Hepatocyte (in vitro differentiated cells): ENCODE data around the gene KLHDC2. TPM values are rescaled to one million over a fixed set of nuclear protein-coding genes. Genes with fewer than 3 reads are reported as not detected.

ENCODE experiments used
- DNase-seq: peaks from one replicate; pipeline ENCODE4 v3.0.0-alpha.2; 2016; ENCODE audit warnings: low spot score
- H2AFZ ChIP-seq: fragments of 200-600 bp; sonication (generic); 2 replicates; pipeline ENCODE4 v1.6.0; 2016; ENCODE audit warnings: antibody characterized with exemption, mild to moderate bottlenecking
- H3K27ac ChIP-seq: fragments of 200-600 bp; sonication (generic); 2 replicates; pipeline ENCODE4 v1.5.1; 2016; ENCODE audit warnings: mild to moderate bottlenecking
- H3K27me3 ChIP-seq: fragments of 200-600 bp; sonication (generic); 2 replicates; pipeline ENCODE4 v1.6.1; 2016
- H3K36me3 ChIP-seq: fragments of 200-600 bp; sonication (generic); replicated peaks from 2 replicates; pipeline ENCODE4 v1.5.1; 2016; ENCODE audit warnings: low read depth; ENCODE audit not compliant: insufficient read depth
- H3K4me1 ChIP-seq: fragments of 200-600 bp; sonication (generic); 2 replicates; pipeline ENCODE4 v1.5.1; 2016; ENCODE audit warnings: mild to moderate bottlenecking, moderate library complexity; ENCODE audit not compliant: insufficient read depth
- H3K4me2 ChIP-seq: fragments of 200-600 bp; sonication (generic); 2 replicates; pipeline ENCODE4 v1.6.0; 2016
- H3K4me3 ChIP-seq: fragments of 200-600 bp; sonication (generic); 2 replicates; pipeline ENCODE4 v1.5.1; 2016; ENCODE audit warnings: mild to moderate bottlenecking
- H3K79me2 ChIP-seq: fragments of 200-600 bp; sonication (generic); 2 replicates; pipeline ENCODE4 v1.6.0; 2017; ENCODE audit warnings: mild to moderate bottlenecking
- H3K9me2 ChIP-seq: fragments of 200-600 bp; sonication (generic); replicated peaks from 2 replicates; pipeline ENCODE4 v1.6.0; 2017; ENCODE audit warnings: mild to moderate bottlenecking; ENCODE audit not compliant: insufficient read depth
- H3K9me3 ChIP-seq: fragments of 200-600 bp; sonication (generic); 2 replicates; pipeline ENCODE4 v1.5.1; 2016; ENCODE audit warnings: low read depth, mild to moderate bottlenecking
- H4K20me1 ChIP-seq: fragments of 200-600 bp; sonication (generic); 2 replicates; pipeline ENCODE4 v1.6.0; 2016; ENCODE audit warnings: mild to moderate bottlenecking; ENCODE audit not compliant: insufficient read depth, poor library complexity, severe bottlenecking
- EZH2 ChIP-seq: fragments of 200-600 bp; sonication (generic); IDR thresholded peaks from 2 replicates; pipeline ENCODE4 v1.6.1; 2016; ENCODE audit warnings: antibody characterized with exemption, mild to moderate bottlenecking, borderline replicate concordance
- EZH2phosphoT487 ChIP-seq: fragments of 200-600 bp; sonication (generic); IDR thresholded peaks from one replicate; pipeline ENCODE4 v1.6.1; 2018; ENCODE audit warnings: antibody characterized with exemption, mild to moderate bottlenecking, low read depth, moderate library complexity; ENCODE audit not compliant: unreplicated experiment, severe bottlenecking
- WGBS: methylation state at CpG from one replicate; pipeline ENCODE4 v1.1.6; 2016; ENCODE audit warnings: low lambda C conversion rate; ENCODE audit errors: missing lambda C conversion rate; 5-methylcytosine and 5-hydroxymethylcytosine counted together
- polyA plus RNA-seq: library from polyadenylated mRNA; unstranded; fragments of >200 nt; fragmentation: Nextera tagmentation; extraction: Ambion mirVana; gene quantifications from 2 replicates; pipeline ENCODE4 v1.2.1, GENCODE V29; 2016
- total RNA-seq: library from RNA; depleted of rRNA; stranded (reverse); fragments of >200 nt; gene quantifications from 2 replicates; pipeline ENCODE4 v1.2.3, GENCODE V29; 2014
- TF ChIP-seq, protein P1 (sequence below): fragments of 200-600 bp; sonication (generic); IDR thresholded peaks from 2 replicates; pipeline ENCODE4 v1.5.1; 2016; ENCODE audit warnings: antibody characterized with exemption, mild to moderate bottlenecking; ENCODE audit not compliant: poor library complexity

KLHDC2 gene
- total and polyA plus RNA-seq, 2 experiments from 2014 or later, result 114 to 140 TPM

DNA sequence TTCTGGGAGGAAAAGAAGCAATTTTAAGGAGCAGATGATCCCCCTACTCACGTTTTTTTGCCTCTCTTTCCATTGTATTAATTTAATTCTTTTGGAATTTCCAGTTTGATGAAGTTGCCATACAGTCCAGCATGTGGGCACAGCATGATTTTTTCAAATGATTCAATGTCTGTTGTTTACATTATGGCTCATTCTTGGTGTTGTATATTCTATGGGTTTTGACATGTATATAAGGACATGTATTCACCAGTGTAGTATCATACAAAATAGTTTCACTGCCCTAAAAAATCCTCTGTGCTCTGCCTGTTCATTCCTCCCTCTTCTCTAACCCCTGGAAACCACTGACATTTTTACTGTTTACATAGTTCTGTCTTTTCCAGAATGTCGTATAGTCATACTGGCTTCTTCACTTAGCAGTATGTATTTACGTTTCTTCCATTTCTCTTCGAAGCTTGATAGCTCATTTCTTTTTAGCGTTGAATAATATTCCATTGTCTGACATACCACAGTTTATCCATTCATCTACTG is 13.3 kb upstream of the KLHDC2 start:
- H3K79me2 ChIP-seq, result no peaks in the 10 kb centered on the region
- DNase-seq, result no peak
- no peak overlapping the region for H3K27ac ChIP-seq
- no peak overlapping the region for H3K4me3 ChIP-seq
- no peaks in the 10 kb centered on the region for H4K20me1 ChIP-seq
- no peaks in the 10 kb centered on the region for H3K9me2 ChIP-seq
- no peaks in the 10 kb centered on the region for H3K27me3 ChIP-seq
- 79% methylated on average over 5 of the region's 5 CpGs for WGBS
- H3K9me3 ChIP-seq, result no peaks in the 10 kb centered on the region
- H2AFZ ChIP-seq, result no peak overlapping the region
- no peak overlapping the region for H3K4me2 ChIP-seq
- no peaks in the 10 kb centered on the region for H3K36me3 ChIP-seq
- TF ChIP-seq EZH2phosphoT487, result no peak
- no peak for TF ChIP-seq EZH2
- TF ChIP-seq, protein P1, sequence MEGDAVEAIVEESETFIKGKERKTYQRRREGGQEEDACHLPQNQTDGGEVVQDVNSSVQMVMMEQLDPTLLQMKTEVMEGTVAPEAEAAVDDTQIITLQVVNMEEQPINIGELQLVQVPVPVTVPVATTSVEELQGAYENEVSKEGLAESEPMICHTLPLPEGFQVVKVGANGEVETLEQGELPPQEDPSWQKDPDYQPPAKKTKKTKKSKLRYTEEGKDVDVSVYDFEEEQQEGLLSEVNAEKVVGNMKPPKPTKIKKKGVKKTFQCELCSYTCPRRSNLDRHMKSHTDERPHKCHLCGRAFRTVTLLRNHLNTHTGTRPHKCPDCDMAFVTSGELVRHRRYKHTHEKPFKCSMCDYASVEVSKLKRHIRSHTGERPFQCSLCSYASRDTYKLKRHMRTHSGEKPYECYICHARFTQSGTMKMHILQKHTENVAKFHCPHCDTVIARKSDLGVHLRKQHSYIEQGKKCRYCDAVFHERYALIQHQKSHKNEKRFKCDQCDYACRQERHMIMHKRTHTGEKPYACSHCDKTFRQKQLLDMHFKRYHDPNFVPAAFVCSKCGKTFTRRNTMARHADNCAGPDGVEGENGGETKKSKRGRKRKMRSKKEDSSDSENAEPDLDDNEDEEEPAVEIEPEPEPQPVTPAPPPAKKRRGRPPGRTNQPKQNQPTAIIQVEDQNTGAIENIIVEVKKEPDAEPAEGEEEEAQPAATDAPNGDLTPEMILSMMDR, result no peak
- H3K4me1 ChIP-seq, result no peaks in the 10 kb centered on the region

DNA sequence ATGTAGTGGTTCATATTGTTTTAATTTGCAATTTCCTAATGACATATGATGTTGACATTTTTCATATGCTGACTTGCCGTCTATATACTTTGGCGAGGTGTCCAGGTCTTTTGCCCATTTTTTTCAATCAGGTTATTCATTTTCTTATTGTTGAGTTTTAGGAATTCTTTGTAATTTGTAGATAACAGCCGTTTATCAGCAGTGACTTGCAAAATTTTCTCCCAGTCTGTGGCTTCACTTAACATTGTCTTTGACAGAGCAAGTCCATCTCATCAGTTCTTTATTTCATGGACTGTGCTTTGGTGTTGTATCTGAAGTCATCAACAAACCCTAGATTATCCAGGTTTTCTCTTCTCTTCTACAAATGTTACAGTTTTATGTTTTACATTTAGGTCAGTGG is 12.6 kb upstream of the KLHDC2 start:
- H3K79me2 ChIP-seq, result no peaks in the 10 kb centered on the region
- H2AFZ ChIP-seq, result no peak overlapping the region
- no peaks in the 10 kb centered on the region for H3K4me1 ChIP-seq
- TF ChIP-seq, protein P1, result no peak
- no peak for TF ChIP-seq EZH2phosphoT487
- TF ChIP-seq EZH2, result no peak
- no peaks in the 10 kb centered on the region for H3K9me3 ChIP-seq
- H3K27me3 ChIP-seq, result no peaks in the 10 kb centered on the region
- DNase-seq, result no peak
- no peak overlapping the region for H3K27ac ChIP-seq
- no peaks in the 10 kb centered on the region for H3K36me3 ChIP-seq
- 90% methylated on average over 3 of the region's 3 CpGs for WGBS
- H3K4me3 ChIP-seq, result no peak overlapping the region
- H4K20me1 ChIP-seq, result no peaks in the 10 kb centered on the region
- H3K4me2 ChIP-seq, result no peak overlapping the region
- no peaks in the 10 kb centered on the region for H3K9me2 ChIP-seq

DNA sequence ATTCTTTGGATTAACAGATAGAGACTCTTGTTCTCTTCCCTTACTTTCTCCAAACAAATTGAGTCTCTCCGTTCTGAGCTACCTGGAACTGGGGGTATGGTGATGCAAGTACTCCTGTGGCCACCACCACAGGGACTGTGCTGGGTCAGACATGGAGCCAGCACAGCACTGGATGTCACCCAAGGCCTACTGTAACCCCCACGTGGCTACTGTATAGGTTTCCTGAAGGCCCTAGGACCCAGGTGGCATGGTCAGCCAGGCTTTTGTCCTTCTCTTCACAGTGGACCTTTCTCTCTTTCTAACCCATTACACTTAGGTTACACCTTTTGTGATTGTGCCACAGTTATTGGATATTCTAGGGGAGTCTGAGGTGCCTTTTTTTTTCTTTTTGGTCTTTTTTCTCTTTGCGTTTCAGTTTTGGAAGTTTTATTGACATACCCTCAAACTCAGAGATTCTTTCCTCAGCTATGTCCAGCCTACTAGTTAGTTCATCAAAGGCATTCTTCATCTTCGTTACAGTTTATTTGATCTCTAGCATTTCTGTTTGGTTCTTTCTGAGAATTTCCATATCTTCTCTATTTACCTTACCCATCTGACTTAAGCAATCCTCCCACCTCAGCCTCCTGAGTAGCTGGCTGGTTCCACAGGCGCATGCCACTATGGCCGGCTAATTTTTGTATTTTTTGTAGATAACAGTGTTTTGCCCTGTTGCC is 6.0 kb upstream of the KLHDC2 start:
- no peaks in the 10 kb centered on the region for H3K36me3 ChIP-seq
- no peak overlapping the region for H3K4me3 ChIP-seq
- H2AFZ ChIP-seq, result no peak overlapping the region
- WGBS, result 77% methylated on average over 6 of the region's 6 CpGs
- no peak overlapping the region for H3K4me2 ChIP-seq
- H3K9me2 ChIP-seq, result no peaks in the 10 kb centered on the region
- no peak overlapping the region for H3K27ac ChIP-seq
- no peaks in the 10 kb centered on the region for H3K27me3 ChIP-seq
- no peaks in the 10 kb centered on the region for H3K79me2 ChIP-seq
- TF ChIP-seq EZH2 (no peak), EZH2phosphoT487 (no peak)
- TF ChIP-seq, protein P1, result no peak
- no peaks in the 10 kb centered on the region for H3K9me3 ChIP-seq
- H4K20me1 ChIP-seq, result no peaks in the 10 kb centered on the region
- peaks cover 7% of the 10 kb centered on the region for H3K4me1 ChIP-seq
- no peak for DNase-seq
